ENCODE results near the gene RFX8.
"Not testable (repeated sequence)": the region's sequence is repeated elsewhere in the genome, so short reads cannot be mapped to it uniquely, and the experiment has no call there.

The RFX8 gene

GRCh38 chr2:101442042-101442666 lies 32.8 kb downstream of the RFX8 start:
- no peak for DNase-seq (ENCODE audit: low read depth)
- H3K4me3 ChIP-seq (ENCODE audit: low read length): no peak overlapping the region
- no peak for TF ChIP-seq CTCF (IDR thresholded peaks at IDR 0.05; ENCODE audit: insufficient read depth, low read depth, low read length, missing control alignments)

- no peak for TF ChIP-seq CTCF (IDR thresholded peaks at IDR 0.05; ENCODE audit: insufficient read depth, low read depth, low read length, missing control alignments)
- no peak overlapping the region for H3K4me3 ChIP-seq (ENCODE audit: low read length)
- DNase-seq (ENCODE audit: low read depth): no peak
Observed at GRCh38 chr2:101440127-101440738, 34.7 kb downstream of the RFX8 start.

- TF ChIP-seq CTCF (IDR thresholded peaks at IDR 0.05; ENCODE audit: insufficient read depth, low read depth, low read length, missing control alignments): no peak
- H3K4me3 ChIP-seq (ENCODE audit: low read length): no peak overlapping the region
- no peak for DNase-seq (ENCODE audit: low read depth)
Observed at GRCh38 chr2:101439716-101440115, 35.2 kb downstream of the RFX8 start.

- not testable (repeated sequence) for DNase-seq (ENCODE audit: low read depth); H3K4me3 ChIP-seq (ENCODE audit: low read length)
Observed at GRCh38 chr2:101438555-101438954, 36.4 kb downstream of the RFX8 start.

GRCh38 chr2:101435001-101435862 lies 39.7 kb downstream of the RFX8 start:
- peak overlapping the region; percentile 4 for H3K4me3 ChIP-seq (ENCODE audit: low read length)
- no peak for TF ChIP-seq CTCF (IDR thresholded peaks at IDR 0.05; ENCODE audit: insufficient read depth, low read depth, low read length, missing control alignments)
- DNase-seq (ENCODE audit: low read depth): peak; percentile 34

- TF ChIP-seq CTCF (IDR thresholded peaks at IDR 0.05; ENCODE audit: insufficient read depth, low read depth, low read length, missing control alignments): no peak
- DNase-seq (ENCODE audit: low read depth): no peak
- H3K4me3 ChIP-seq (ENCODE audit: low read length): no peak overlapping the region
Observed at GRCh38 chr2:101433465-101433864, 41.4 kb downstream of the RFX8 start.

- no peak overlapping the region for H3K4me3 ChIP-seq (ENCODE audit: low read length)
- no peak for DNase-seq (ENCODE audit: low read depth)
- no peak for TF ChIP-seq CTCF (IDR thresholded peaks at IDR 0.05; ENCODE audit: insufficient read depth, low read depth, low read length, missing control alignments)
Observed at GRCh38 chr2:101432411-101433181, 42.3 kb downstream of the RFX8 start.

Measured in epithelial cell of esophagus (primary cell).